ENCODE results near the gene DOCK10. TPM values are rescaled to one million over a fixed set of nuclear protein-coding genes. Genes with fewer than 3 reads are reported as not detected.

Gene DOCK10
- total and polyA plus RNA-seq, 10 of the 15 experiments (the other 5 are each of a cell fraction or from before 2014, with no cell fraction given), result 16.9 to 120 (median 85.5) TPM

DNA sequence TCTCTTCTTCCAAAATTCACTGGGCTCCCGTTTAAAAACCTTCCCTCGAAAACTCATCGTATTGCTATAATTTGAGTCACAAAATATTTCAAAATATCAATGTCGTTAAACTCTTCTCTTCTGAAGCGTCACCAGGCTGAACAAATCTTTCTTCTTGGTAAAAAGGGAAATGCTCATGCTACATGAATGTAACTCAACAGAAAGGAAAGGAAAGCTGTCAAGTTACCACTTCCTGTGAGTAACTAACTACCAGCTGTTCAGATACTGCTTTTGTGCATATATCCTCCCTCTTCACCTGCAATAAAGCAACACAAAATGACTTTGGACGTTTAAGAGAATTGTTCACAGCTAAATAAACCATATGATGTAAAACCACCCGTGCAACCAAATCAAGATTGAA lies 95.4 kb downstream of the DOCK10 start (continued):
- peak; percentile 19; the same call in 1 of the 2 replicates for TF ChIP-seq ZNF592 (IDR thresholded peaks at IDR 0.05)
- TF ChIP-seq IKZF1 (conservative IDR thresholded peaks at IDR 0.05), result peak; percentile 69
- TF ChIP-seq SMAD5 (IDR thresholded peaks at IDR 0.05; ENCODE audit: low read depth), result no peak
- no peak for TF ChIP-seq CBX3 (IDR thresholded peaks at IDR 0.05; ENCODE audit: borderline replicate concordance, low read depth)
- peak; percentile 75; the same call in 1 of the 2 replicates for TF ChIP-seq CBFB (IDR thresholded peaks at IDR 0.05; ENCODE audit: low read depth)
- TF ChIP-seq ZNF24 (IDR thresholded peaks at IDR 0.05), result peak; percentile 48; the same call in 1 of the 2 replicates
- peak; percentile 70; the same call in 1 of the 2 replicates for TF ChIP-seq CREB1 (IDR thresholded peaks at IDR 0.05; ENCODE audit: low read depth)
- TF ChIP-seq, protein P1, sequence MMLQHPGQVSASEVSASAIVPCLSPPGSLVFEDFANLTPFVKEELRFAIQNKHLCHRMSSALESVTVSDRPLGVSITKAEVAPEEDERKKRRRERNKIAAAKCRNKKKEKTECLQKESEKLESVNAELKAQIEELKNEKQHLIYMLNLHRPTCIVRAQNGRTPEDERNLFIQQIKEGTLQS (IDR thresholded peaks at IDR 0.05; ENCODE audit: borderline replicate concordance, extremely low read depth, low read depth, low read length), result no peak
- TF ChIP-seq TBL1XR1 (IDR thresholded peaks at IDR 0.05; ENCODE audit: low read depth, low read length), result no peak
- peak; percentile 34; the same call in 1 of the 2 replicates for TF ChIP-seq GATAD2B (conservative IDR thresholded peaks at IDR 0.05; ENCODE audit: low read depth)
- peak; percentile 55; the same call in 1 of the 2 replicates for TF ChIP-seq CREM (IDR thresholded peaks at IDR 0.05; ENCODE audit: low read depth)
- TF ChIP-seq ETV6 (conservative IDR thresholded peaks at IDR 0.05 in 1 of 2, IDR thresholded peaks at IDR 0.05 in 1 of 2; ENCODE audit: borderline replicate concordance in 1 of 2, low read depth in 1 of 2), result peak in 1 of 2 experiments; percentile 94; a peak in 2 of 4 replicates
- TF ChIP-seq, protein P2, sequence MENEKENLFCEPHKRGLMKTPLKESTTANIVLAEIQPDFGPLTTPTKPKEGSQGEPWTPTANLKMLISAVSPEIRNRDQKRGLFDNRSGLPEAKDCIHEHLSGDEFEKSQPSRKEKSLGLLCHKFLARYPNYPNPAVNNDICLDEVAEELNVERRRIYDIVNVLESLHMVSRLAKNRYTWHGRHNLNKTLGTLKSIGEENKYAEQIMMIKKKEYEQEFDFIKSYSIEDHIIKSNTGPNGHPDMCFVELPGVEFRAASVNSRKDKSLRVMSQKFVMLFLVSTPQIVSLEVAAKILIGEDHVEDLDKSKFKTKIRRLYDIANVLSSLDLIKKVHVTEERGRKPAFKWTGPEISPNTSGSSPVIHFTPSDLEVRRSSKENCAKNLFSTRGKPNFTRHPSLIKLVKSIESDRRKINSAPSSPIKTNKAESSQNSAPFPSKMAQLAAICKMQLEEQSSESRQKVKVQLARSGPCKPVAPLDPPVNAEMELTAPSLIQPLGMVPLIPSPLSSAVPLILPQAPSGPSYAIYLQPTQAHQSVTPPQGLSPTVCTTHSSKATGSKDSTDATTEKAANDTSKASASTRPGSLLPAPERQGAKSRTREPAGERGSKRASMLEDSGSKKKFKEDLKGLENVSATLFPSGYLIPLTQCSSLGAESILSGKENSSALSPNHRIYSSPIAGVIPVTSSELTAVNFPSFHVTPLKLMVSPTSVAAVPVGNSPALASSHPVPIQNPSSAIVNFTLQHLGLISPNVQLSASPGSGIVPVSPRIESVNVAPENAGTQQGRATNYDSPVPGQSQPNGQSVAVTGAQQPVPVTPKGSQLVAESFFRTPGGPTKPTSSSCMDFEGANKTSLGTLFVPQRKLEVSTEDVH (IDR thresholded peaks at IDR 0.05; ENCODE audit: low read depth, partially characterized antibody), result no peak
- peak; percentile 84 for TF ChIP-seq SIN3A (IDR thresholded peaks at IDR 0.05; ENCODE audit: low read depth, low read length)
- TF ChIP-seq ZNF622 (IDR thresholded peaks at IDR 0.05), result no peak
- TF ChIP-seq SREBF1 (IDR thresholded peaks at IDR 0.05; ENCODE audit: low read length), result no peak
- no peak for TF ChIP-seq RCOR1 (conservative IDR thresholded peaks at IDR 0.05; ENCODE audit: low read depth, low read length)
- no peak for TF ChIP-seq NFYA (IDR thresholded peaks at IDR 0.05; ENCODE audit: borderline replicate concordance, low read depth, low read length)
- peak; percentile 93 for TF ChIP-seq RUNX3 (IDR thresholded peaks at IDR 0.05; ENCODE audit: low read length)
- peak; percentile 57; the same call in 1 of the 2 replicates for TF ChIP-seq RELB (IDR thresholded peaks at IDR 0.05; ENCODE audit: low read depth)
- TF ChIP-seq SMC3 (IDR thresholded peaks at IDR 0.05; ENCODE audit: borderline replicate concordance, low read length), result no peak
